ENCODE measurements around the gene PTPRG. TPM values are rescaled to one million over a fixed set of nuclear protein-coding genes. Genes with fewer than 3 reads are reported as not detected.

Gene PTPRG
- polyA plus RNA-seq, 2 donors = 1.1 to 1.6 TPM

DNA sequence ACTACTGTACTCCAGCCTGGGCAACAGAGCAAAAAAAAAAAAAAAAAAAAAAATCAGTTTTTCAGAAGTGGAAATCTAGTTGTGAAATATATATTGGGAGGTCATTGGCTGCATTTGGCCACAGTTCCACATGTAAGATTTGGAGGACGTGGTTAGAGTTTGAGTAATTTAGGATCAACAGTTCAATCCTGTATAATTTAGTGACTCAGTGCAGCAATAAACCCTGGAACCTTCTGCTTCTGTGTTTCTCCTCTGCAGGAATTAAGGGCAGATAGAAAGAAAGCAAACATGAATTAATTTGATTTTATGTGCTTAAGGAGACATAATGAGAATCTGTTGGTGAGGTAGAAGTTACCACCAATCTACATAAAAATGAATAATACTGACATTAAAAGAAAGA, 347.0 kb downstream of the PTPRG start:
- no peaks in the 10 kb centered on the region for H3K27me3 ChIP-seq (ENCODE audit: control insufficient read depth in 1 of 2, insufficient read depth in 2 of 2, low read length in 2 of 2)

DNA sequence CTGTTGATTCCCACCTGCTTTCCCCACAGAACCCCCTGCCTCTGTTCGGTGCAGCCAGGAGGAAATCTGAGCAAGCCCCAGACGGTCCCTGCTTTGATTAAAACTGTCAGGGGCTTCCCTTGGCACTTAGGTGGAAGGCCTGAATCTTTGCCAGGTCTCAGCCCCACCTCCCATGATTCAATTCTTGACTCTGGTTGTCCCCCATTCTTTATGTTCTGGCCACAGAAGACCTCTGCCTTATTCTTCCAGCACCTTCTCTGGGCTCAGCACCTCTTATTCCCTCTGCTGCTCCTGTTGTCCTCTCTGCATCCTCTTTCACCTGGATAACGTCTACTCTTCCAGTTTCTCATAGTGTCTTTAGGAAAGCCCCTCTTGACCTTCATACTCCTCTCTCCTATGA, 349.4 kb downstream of the PTPRG start:
- H3K27me3 ChIP-seq (ENCODE audit: control insufficient read depth in 1 of 2, insufficient read depth in 2 of 2, low read length in 2 of 2) = no peaks in the 10 kb centered on the region
- H3K27ac ChIP-seq (ENCODE audit: low read depth in 2 of 2, low read length in 1 of 2) = no peak overlapping the region
- H3K36me3 ChIP-seq (ENCODE audit: control insufficient read depth in 2 of 2, insufficient read depth in 2 of 2, low read length in 1 of 2) = no peaks in the 10 kb centered on the region
- peaks cover 0 to 2% of the 10 kb centered on the region in 2 donors for H3K4me1 ChIP-seq (ENCODE audit: control insufficient read depth in 2 of 2, insufficient read depth in 2 of 2, low read length in 1 of 2)
- H3K9me3 ChIP-seq (ENCODE audit: control insufficient read depth in 2 of 2, insufficient read depth in 1 of 2, low read depth in 1 of 2, low read length in 1 of 2) = no peaks in the 10 kb centered on the region
- WGBS, 2 donors = 82 to 93% methylated on average over 3 of the region's 3 CpGs
- no peak overlapping the region for H3K4me3 ChIP-seq (ENCODE audit: low read depth in 1 of 2, low read length in 2 of 2)

More for the DNA sequence above, 347.0 kb downstream of the PTPRG start:
- Histone ChIP-seq H3K36me3 (ENCODE audit: control insufficient read depth in 2 of 2, insufficient read depth in 2 of 2, low read length in 1 of 2) (no peaks in the 10 kb centered on the region), H3K4me1 (ENCODE audit: control insufficient read depth in 2 of 2, insufficient read depth in 2 of 2, low read length in 1 of 2) (peaks cover 0 to 2% of the 10 kb centered on the region in 2 donors), H3K9me3 (ENCODE audit: control insufficient read depth in 2 of 2, insufficient read depth in 1 of 2, low read depth in 1 of 2, low read length in 1 of 2) (no peaks in the 10 kb centered on the region), H3K27ac (ENCODE audit: low read depth in 2 of 2, low read length in 1 of 2) (no peak overlapping the region), H3K4me3 (ENCODE audit: low read depth in 1 of 2, low read length in 2 of 2) (no peak overlapping the region)
- 59 to 63% methylated on average over 1 of the region's 1 CpG for WGBS, 2 donors

DNA sequence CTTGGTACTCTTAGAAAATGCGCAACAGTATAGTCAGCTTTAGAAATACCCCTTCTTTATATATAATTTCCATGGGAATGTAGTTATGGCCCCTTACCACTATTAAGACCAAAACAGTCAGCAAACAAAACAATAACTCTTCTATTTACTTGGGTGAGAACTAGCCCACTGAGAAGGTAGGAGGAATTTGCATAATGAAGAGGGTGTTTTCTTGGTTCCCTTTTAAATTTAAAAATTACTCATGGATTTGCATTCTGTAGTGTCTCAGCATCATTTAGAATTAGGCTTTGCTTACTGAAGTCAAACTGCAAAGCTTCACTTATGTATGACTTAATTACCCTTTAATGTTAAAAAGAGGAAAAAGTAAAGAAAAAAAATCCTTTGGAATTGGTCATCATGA, 350.8 kb downstream of the PTPRG start:
- Histone ChIP-seq H3K27me3 (ENCODE audit: control insufficient read depth in 1 of 2, insufficient read depth in 2 of 2, low read length in 2 of 2) (no peaks in the 10 kb centered on the region), H3K9me3 (ENCODE audit: control insufficient read depth in 2 of 2, insufficient read depth in 1 of 2, low read depth in 1 of 2, low read length in 1 of 2) (no peaks in the 10 kb centered on the region), H3K4me3 (ENCODE audit: low read depth in 1 of 2, low read length in 2 of 2) (no peak overlapping the region), H3K36me3 (ENCODE audit: control insufficient read depth in 2 of 2, insufficient read depth in 2 of 2, low read length in 1 of 2) (no peaks in the 10 kb centered on the region), H3K27ac (ENCODE audit: low read depth in 2 of 2, low read length in 1 of 2) (no peak overlapping the region), H3K4me1 (ENCODE audit: control insufficient read depth in 2 of 2, insufficient read depth in 2 of 2, low read length in 1 of 2) (peaks cover 0 to 2% of the 10 kb centered on the region in 2 donors)
- 95% methylated on average over 1 of the region's 1 CpG for WGBS, 2 donors

DNA sequence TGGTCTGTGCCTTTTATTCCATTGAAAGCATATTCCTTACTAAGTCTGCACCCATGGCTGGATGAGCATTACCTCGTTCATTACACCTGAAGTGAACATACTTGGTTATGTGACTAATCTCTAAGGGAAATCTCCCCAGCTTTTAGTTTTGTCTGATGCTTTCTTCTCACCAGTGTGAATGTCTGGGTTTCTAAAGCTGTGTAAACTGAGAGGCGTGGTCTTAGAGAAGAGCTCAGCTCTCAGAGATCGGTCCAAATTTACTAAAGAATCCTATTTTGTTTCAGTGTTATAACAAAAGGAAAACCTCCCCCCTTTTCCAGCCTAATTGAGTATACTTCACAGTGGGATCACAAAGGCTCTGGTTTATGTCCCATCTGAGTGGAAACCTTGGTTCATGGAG, 352.3 kb downstream of the PTPRG start:
- Histone ChIP-seq H3K9me3 (ENCODE audit: control insufficient read depth in 2 of 2, insufficient read depth in 1 of 2, low read depth in 1 of 2, low read length in 1 of 2) (no peaks in the 10 kb centered on the region), H3K4me1 (ENCODE audit: control insufficient read depth in 2 of 2, insufficient read depth in 2 of 2, low read length in 1 of 2) (peaks cover 0 to 2% of the 10 kb centered on the region in 2 donors), H3K27ac (ENCODE audit: low read depth in 2 of 2, low read length in 1 of 2) (no peak overlapping the region), H3K27me3 (ENCODE audit: control insufficient read depth in 1 of 2, insufficient read depth in 2 of 2, low read length in 2 of 2) (no peaks in the 10 kb centered on the region), H3K36me3 (ENCODE audit: control insufficient read depth in 2 of 2, insufficient read depth in 2 of 2, low read length in 1 of 2) (no peaks in the 10 kb centered on the region), H3K4me3 (ENCODE audit: low read depth in 1 of 2, low read length in 2 of 2) (no peak overlapping the region)
- whole genome bisulfite sequencing, 2 donors = 86 to 90% methylated on average over 3 of the region's 3 CpGs

DNA sequence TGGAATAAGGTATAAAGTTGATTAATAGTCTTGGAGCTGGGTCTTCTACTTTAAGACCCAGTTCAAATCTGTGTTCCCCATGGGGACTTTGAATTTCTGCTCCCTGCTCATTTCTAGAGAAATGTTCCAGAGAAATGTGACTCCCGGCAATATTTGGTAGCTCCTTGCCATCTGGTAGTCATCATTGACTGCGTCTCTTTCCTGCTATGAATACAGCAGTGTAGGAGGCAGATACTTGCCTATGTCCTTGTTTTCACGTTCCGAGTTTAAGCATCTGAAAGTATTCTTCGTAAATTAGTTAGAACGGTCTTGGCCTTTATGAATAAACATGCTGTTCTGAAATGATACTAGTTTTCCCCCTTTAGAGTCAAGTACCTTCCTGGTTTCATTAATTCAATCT, 352.9 kb downstream of the PTPRG start:
- no peak overlapping the region for H3K4me3 ChIP-seq (ENCODE audit: low read depth in 1 of 2, low read length in 2 of 2)
- H3K4me1 ChIP-seq (ENCODE audit: control insufficient read depth in 2 of 2, insufficient read depth in 2 of 2, low read length in 1 of 2) = peaks cover 0 to 2% of the 10 kb centered on the region in 2 donors
- 87 to 94% methylated on average over 6 of the region's 6 CpGs for WGBS, 2 donors
- no peaks in the 10 kb centered on the region for H3K27me3 ChIP-seq (ENCODE audit: control insufficient read depth in 1 of 2, insufficient read depth in 2 of 2, low read length in 2 of 2)
- H3K9me3 ChIP-seq (ENCODE audit: control insufficient read depth in 2 of 2, insufficient read depth in 1 of 2, low read depth in 1 of 2, low read length in 1 of 2) = no peaks in the 10 kb centered on the region
- no peak overlapping the region for H3K27ac ChIP-seq (ENCODE audit: low read depth in 2 of 2, low read length in 1 of 2)
- no peaks in the 10 kb centered on the region for H3K36me3 ChIP-seq (ENCODE audit: control insufficient read depth in 2 of 2, insufficient read depth in 2 of 2, low read length in 1 of 2)

DNA sequence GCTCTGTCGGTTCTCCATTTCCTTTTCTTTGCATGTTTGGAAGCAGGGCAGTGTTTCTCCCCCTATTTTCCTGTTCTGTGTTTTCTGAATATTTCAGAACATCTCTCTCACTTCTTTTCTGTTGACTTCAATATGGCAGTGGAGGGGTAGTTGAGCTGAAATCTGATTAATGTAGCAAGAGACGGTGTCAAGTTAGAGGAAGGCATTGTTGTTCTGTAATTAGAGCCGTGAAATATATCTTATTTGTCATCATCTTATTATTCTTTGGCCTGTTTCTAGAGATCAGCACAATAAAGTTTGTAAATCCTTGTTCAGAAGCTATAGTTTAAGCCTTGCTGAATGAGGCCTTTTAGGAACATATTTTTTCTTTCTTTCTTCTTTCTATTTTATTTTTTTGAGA, 353.9 kb downstream of the PTPRG start:
- H3K36me3 ChIP-seq (ENCODE audit: control insufficient read depth in 2 of 2, insufficient read depth in 2 of 2, low read length in 1 of 2) = no peaks in the 10 kb centered on the region
- no peak overlapping the region for H3K4me3 ChIP-seq (ENCODE audit: low read depth in 1 of 2, low read length in 2 of 2)
- H3K27me3 ChIP-seq (ENCODE audit: control insufficient read depth in 1 of 2, insufficient read depth in 2 of 2, low read length in 2 of 2) = no peaks in the 10 kb centered on the region
- peaks cover 0 to 2% of the 10 kb centered on the region in 2 donors for H3K4me1 ChIP-seq (ENCODE audit: control insufficient read depth in 2 of 2, insufficient read depth in 2 of 2, low read length in 1 of 2)
- H3K9me3 ChIP-seq (ENCODE audit: control insufficient read depth in 2 of 2, insufficient read depth in 1 of 2, low read depth in 1 of 2, low read length in 1 of 2) = no peaks in the 10 kb centered on the region
- no peak overlapping the region for H3K27ac ChIP-seq (ENCODE audit: low read depth in 2 of 2, low read length in 1 of 2)
- 87 to 88% methylated on average over 3 of the region's 3 CpGs for WGBS, 2 donors

DNA sequence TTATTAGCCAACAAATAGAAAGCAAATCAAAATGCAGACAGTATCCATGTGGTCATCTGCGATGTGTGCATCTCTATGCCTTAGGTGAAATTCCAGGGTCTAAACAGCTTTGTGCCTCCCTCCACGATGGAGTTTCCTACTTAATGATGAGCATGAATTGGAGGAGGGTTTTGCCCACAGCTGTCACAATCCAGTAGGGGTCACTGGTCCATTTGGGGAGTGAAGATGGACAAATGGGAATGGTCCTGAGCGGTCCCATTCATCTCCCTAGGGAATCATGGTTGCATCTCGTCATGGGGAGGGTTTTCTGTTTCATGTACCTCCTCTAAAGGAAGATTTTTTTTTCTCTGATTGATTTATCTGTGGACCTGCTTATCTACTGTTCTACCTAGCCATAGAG, 358.0 kb downstream of the PTPRG start:
- Histone ChIP-seq H3K4me3 (ENCODE audit: low read depth in 1 of 2, low read length in 2 of 2) (no peak overlapping the region), H3K27me3 (ENCODE audit: control insufficient read depth in 1 of 2, insufficient read depth in 2 of 2, low read length in 2 of 2) (no peaks in the 10 kb centered on the region), H3K27ac (ENCODE audit: low read depth in 2 of 2, low read length in 1 of 2) (no peak overlapping the region), H3K9me3 (ENCODE audit: control insufficient read depth in 2 of 2, insufficient read depth in 1 of 2, low read depth in 1 of 2, low read length in 1 of 2) (no peaks in the 10 kb centered on the region), H3K4me1 (ENCODE audit: control insufficient read depth in 2 of 2, insufficient read depth in 2 of 2, low read length in 1 of 2) (no peaks in the 10 kb centered on the region), H3K36me3 (ENCODE audit: control insufficient read depth in 2 of 2, insufficient read depth in 2 of 2, low read length in 1 of 2) (no peaks in the 10 kb centered on the region)
- 86 to 87% methylated on average over 4 of the region's 4 CpGs for WGBS, 2 donors

DNA sequence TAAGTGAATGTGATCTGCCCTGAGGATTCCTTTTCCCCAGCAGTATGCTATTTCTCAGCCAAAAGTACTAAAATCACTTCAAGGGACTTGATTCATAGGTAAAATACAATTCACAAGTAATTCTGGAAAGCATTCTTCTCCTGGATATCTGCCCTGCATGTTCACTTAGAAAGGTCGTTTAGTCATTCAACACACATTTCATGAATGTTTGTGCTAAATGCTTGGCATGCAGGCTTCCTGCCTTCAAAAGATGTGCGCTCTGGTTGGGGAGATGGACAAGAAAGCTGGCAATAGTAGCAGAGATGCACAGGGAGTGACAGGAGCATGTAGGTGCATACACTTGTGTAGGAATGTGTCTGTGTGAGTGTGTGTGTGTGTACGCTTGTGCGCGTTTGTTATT, 360.7 kb downstream of the PTPRG start:
- H3K9me3 ChIP-seq (ENCODE audit: control insufficient read depth in 2 of 2, insufficient read depth in 1 of 2, low read depth in 1 of 2, low read length in 1 of 2) = no peaks in the 10 kb centered on the region
- H3K4me1 ChIP-seq (ENCODE audit: control insufficient read depth in 2 of 2, insufficient read depth in 2 of 2, low read length in 1 of 2) = no peaks in the 10 kb centered on the region
- 77 to 82% methylated on average over 5 of the region's 5 CpGs for WGBS, 2 donors
- H3K4me3 ChIP-seq (ENCODE audit: low read depth in 1 of 2, low read length in 2 of 2) = no peak overlapping the region
- H3K36me3 ChIP-seq (ENCODE audit: control insufficient read depth in 2 of 2, insufficient read depth in 2 of 2, low read length in 1 of 2) = no peaks in the 10 kb centered on the region
- H3K27me3 ChIP-seq (ENCODE audit: control insufficient read depth in 1 of 2, insufficient read depth in 2 of 2, low read length in 2 of 2) = no peaks in the 10 kb centered on the region
- no peak overlapping the region for H3K27ac ChIP-seq (ENCODE audit: low read depth in 2 of 2, low read length in 1 of 2)

DNA sequence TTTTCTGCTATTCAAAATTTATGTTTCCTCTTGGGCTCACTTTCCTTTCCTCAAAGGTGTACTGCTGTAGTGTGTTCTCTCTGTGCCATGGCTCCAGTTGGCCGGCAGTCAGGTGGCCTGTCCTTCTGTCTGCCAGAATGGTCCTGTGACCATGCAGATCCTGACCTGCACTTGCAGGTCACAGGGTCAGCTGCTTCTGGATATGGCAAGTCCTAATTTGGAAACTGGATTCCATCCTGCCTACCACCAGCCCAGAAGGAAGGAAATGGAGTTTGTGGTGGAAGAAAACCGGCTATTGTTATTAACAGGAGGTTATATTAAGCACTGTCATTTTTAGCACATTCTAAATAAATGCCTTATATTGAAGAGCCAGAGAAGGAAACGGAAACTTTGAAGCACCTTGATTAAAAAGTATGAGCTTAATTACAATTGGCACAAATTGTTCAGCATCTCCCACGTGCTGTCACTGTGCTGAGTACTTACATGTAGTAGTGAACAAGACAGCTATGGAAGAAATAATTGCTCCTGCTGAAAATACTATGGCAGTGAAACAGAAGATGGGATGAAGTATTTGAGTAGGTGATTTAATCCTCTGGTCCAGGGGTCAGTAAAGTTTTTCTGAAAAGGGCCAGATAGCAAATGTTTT, 362.8 kb downstream of the PTPRG start:
- 64 to 73% methylated on average over 4 of the region's 4 CpGs for WGBS, 2 donors
- Histone ChIP-seq H3K27ac (ENCODE audit: low read depth in 2 of 2, low read length in 1 of 2) (no peak overlapping the region), H3K36me3 (ENCODE audit: control insufficient read depth in 2 of 2, insufficient read depth in 2 of 2, low read length in 1 of 2) (no peaks in the 10 kb centered on the region), H3K4me3 (ENCODE audit: low read depth in 1 of 2, low read length in 2 of 2) (no peak overlapping the region), H3K4me1 (ENCODE audit: control insufficient read depth in 2 of 2, insufficient read depth in 2 of 2, low read length in 1 of 2) (no peaks in the 10 kb centered on the region), H3K9me3 (ENCODE audit: control insufficient read depth in 2 of 2, insufficient read depth in 1 of 2, low read depth in 1 of 2, low read length in 1 of 2) (no peaks in the 10 kb centered on the region), H3K27me3 (ENCODE audit: control insufficient read depth in 1 of 2, insufficient read depth in 2 of 2, low read length in 2 of 2) (no peaks in the 10 kb centered on the region)

DNA sequence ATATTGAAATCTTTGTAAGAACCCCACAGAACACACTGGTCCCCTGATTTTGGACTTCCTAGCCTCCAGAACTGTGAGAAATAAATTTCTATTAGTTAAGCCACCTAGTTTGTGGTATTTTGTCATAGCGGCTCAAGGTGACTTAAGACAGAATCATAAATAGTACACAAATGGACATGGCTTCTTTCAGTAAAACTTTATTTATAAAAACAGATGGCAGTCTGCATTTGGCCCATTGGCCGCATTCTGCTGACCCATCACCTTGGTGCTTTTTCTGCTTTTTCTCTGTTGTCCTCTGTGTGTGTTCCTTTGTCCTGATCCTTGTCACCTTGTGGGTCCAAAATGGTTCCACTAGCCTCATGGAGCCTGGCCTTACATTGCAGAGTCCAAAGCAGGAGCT, 363.6 kb downstream of the PTPRG start:
- no peaks in the 10 kb centered on the region for H3K36me3 ChIP-seq (ENCODE audit: control insufficient read depth in 2 of 2, insufficient read depth in 2 of 2, low read length in 1 of 2)
- H3K9me3 ChIP-seq (ENCODE audit: control insufficient read depth in 2 of 2, insufficient read depth in 1 of 2, low read depth in 1 of 2, low read length in 1 of 2) = no peaks in the 10 kb centered on the region
- H3K27me3 ChIP-seq (ENCODE audit: control insufficient read depth in 1 of 2, insufficient read depth in 2 of 2, low read length in 2 of 2) = no peaks in the 10 kb centered on the region
- no peaks in the 10 kb centered on the region for H3K4me1 ChIP-seq (ENCODE audit: control insufficient read depth in 2 of 2, insufficient read depth in 2 of 2, low read length in 1 of 2)
- WGBS, 2 donors = 97 to 98% methylated on average over 2 of the region's 2 CpGs
- H3K4me3 ChIP-seq (ENCODE audit: low read depth in 1 of 2, low read length in 2 of 2) = no peak overlapping the region
- H3K27ac ChIP-seq (ENCODE audit: low read depth in 2 of 2, low read length in 1 of 2) = no peak overlapping the region
